ENCODE results near the gene SYTL1.

SYTL1 gene

GRCh38 chr1:27397110-27397509 is 55.3 kb downstream of the SYTL1 start:
- H3K9ac ChIP-seq (ENCODE audit: low read depth, low read length) = no peak overlapping the region
- no peaks in the 10 kb centered on the region for H3K9me3 ChIP-seq (replicated peaks; ENCODE audit: low read length)
- peaks cover 26% of the 10 kb centered on the region for H3K4me1 ChIP-seq (ENCODE audit: control insufficient read depth, insufficient read depth, low read length)
- no peak overlapping the region for H3K4me3 ChIP-seq (ENCODE audit: low read length)
- H3K36me3 ChIP-seq (ENCODE audit: insufficient read depth, low read length) = no peaks in the 10 kb centered on the region
- no peaks in the 10 kb centered on the region for H3K27me3 ChIP-seq (ENCODE audit: control insufficient read depth, insufficient read depth, low read length)
- H3K4me2 ChIP-seq (ENCODE audit: low read length) = no peak overlapping the region

- Histone ChIP-seq H3K27me3 (ENCODE audit: control insufficient read depth, insufficient read depth, low read length) (no peaks in the 10 kb centered on the region), H3K4me2 (ENCODE audit: low read length) (no peak overlapping the region), H3K4me1 (ENCODE audit: control insufficient read depth, insufficient read depth, low read length) (peaks cover 29% of the 10 kb centered on the region), H3K9me3 (replicated peaks; ENCODE audit: low read length) (no peaks in the 10 kb centered on the region), H3K4me3 (ENCODE audit: low read length) (no peak overlapping the region), H3K36me3 (ENCODE audit: insufficient read depth, low read length) (no peaks in the 10 kb centered on the region), H3K9ac (ENCODE audit: low read depth, low read length) (no peak overlapping the region)
Measured at GRCh38 chr1:27397749-27398148, 55.9 kb downstream of the SYTL1 start.

DNA sequence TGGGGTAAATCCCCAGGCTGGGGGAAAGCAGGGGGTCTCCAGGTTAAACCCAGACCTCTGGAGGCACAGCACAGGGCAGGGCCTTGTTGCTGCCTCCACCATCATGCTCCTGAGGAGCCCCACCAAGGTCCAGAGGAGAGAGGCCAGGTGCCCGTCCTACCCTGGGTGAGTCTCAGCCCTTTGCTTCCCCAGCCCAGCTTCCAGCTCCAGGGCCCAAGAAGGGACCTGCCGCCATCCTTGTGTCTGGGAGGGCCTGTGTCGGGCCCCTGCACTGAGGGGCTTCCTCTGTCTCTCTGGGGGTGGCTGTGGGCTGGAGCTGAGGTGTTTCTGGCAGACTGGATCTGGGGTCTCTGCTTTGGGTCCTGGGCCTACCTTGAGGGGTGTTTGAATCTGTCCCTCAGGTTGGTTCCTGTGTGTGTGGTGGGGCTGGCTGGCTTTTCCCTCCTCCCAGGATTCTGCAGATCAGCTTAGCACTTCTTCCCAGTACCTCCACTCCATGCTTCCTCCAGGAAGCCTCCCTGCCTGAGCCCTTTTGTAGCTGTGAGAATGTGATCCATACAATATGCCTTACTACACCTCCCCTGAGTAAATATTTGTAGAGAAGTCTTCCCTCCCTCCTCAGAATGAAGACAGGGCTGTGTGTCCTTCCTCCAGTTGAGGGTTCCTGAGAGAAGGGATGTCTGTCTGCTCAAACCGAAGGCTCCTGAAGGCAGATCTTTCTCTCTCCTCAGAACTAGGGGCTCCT is 56.8 kb downstream of the SYTL1 start:
- H3K4me3 ChIP-seq (ENCODE audit: low read length) = no peak overlapping the region
- no peaks in the 10 kb centered on the region for H3K36me3 ChIP-seq (ENCODE audit: insufficient read depth, low read length)
- H3K4me2 ChIP-seq (ENCODE audit: low read length) = no peak overlapping the region
- no peak overlapping the region for H3K9ac ChIP-seq (ENCODE audit: low read depth, low read length)
- H3K9me3 ChIP-seq (replicated peaks; ENCODE audit: low read length) = no peaks in the 10 kb centered on the region
- H3K27me3 ChIP-seq (ENCODE audit: control insufficient read depth, insufficient read depth, low read length) = no peaks in the 10 kb centered on the region
- peaks cover 29% of the 10 kb centered on the region for H3K4me1 ChIP-seq (ENCODE audit: control insufficient read depth, insufficient read depth, low read length)

- Histone ChIP-seq H3K4me3 (ENCODE audit: low read length) (no peak overlapping the region), H3K9me3 (replicated peaks; ENCODE audit: low read length) (no peaks in the 10 kb centered on the region), H3K27me3 (ENCODE audit: control insufficient read depth, insufficient read depth, low read length) (no peaks in the 10 kb centered on the region), H3K4me1 (ENCODE audit: control insufficient read depth, insufficient read depth, low read length) (peaks cover 36% of the 10 kb centered on the region), H3K9ac (ENCODE audit: low read depth, low read length) (no peak overlapping the region), H3K4me2 (ENCODE audit: low read length) (no peak overlapping the region), H3K36me3 (ENCODE audit: insufficient read depth, low read length) (peaks cover 3% of the 10 kb centered on the region)
Measured at GRCh38 chr1:27399251-27400025, 57.6 kb downstream of the SYTL1 start.

- Histone ChIP-seq H3K9me3 (replicated peaks; ENCODE audit: low read length) (no peaks in the 10 kb centered on the region), H3K4me1 (ENCODE audit: control insufficient read depth, insufficient read depth, low read length) (peaks cover 36% of the 10 kb centered on the region), H3K9ac (ENCODE audit: low read depth, low read length) (no peak overlapping the region), H3K27me3 (ENCODE audit: control insufficient read depth, insufficient read depth, low read length) (no peaks in the 10 kb centered on the region), H3K36me3 (ENCODE audit: insufficient read depth, low read length) (peaks cover 3% of the 10 kb centered on the region), H3K4me2 (ENCODE audit: low read length) (no peak overlapping the region), H3K4me3 (ENCODE audit: low read length) (no peak overlapping the region)
Measured at GRCh38 chr1:27400082-27400962, 58.5 kb downstream of the SYTL1 start.

- no peaks in the 10 kb centered on the region for H3K27me3 ChIP-seq (ENCODE audit: control insufficient read depth, insufficient read depth, low read length)
- H3K4me2 ChIP-seq (ENCODE audit: low read length) = no peak overlapping the region
- H3K9me3 ChIP-seq (replicated peaks; ENCODE audit: low read length) = no peaks in the 10 kb centered on the region
- peaks cover 3% of the 10 kb centered on the region for H3K36me3 ChIP-seq (ENCODE audit: insufficient read depth, low read length)
- H3K9ac ChIP-seq (ENCODE audit: low read depth, low read length) = no peak overlapping the region
- no peak overlapping the region for H3K4me3 ChIP-seq (ENCODE audit: low read length)
- peaks cover 39% of the 10 kb centered on the region for H3K4me1 ChIP-seq (ENCODE audit: control insufficient read depth, insufficient read depth, low read length)
Measured at GRCh38 chr1:27400963-27401341, 59.1 kb downstream of the SYTL1 start.

- peaks cover 9% of the 10 kb centered on the region for H3K36me3 ChIP-seq (ENCODE audit: insufficient read depth, low read length)
- H3K4me3 ChIP-seq (ENCODE audit: low read length) = no peak overlapping the region
- no peaks in the 10 kb centered on the region for H3K9me3 ChIP-seq (replicated peaks; ENCODE audit: low read length)
- peak overlapping the region; percentile 67 for H3K9ac ChIP-seq (ENCODE audit: low read depth, low read length)
- H3K4me2 ChIP-seq (ENCODE audit: low read length) = no peak overlapping the region
- peaks cover 48% of the 10 kb centered on the region for H3K4me1 ChIP-seq (ENCODE audit: control insufficient read depth, insufficient read depth, low read length)
- H3K27me3 ChIP-seq (ENCODE audit: control insufficient read depth, insufficient read depth, low read length) = no peaks in the 10 kb centered on the region
Measured at GRCh38 chr1:27402349-27402754, 60.5 kb downstream of the SYTL1 start.

DNA sequence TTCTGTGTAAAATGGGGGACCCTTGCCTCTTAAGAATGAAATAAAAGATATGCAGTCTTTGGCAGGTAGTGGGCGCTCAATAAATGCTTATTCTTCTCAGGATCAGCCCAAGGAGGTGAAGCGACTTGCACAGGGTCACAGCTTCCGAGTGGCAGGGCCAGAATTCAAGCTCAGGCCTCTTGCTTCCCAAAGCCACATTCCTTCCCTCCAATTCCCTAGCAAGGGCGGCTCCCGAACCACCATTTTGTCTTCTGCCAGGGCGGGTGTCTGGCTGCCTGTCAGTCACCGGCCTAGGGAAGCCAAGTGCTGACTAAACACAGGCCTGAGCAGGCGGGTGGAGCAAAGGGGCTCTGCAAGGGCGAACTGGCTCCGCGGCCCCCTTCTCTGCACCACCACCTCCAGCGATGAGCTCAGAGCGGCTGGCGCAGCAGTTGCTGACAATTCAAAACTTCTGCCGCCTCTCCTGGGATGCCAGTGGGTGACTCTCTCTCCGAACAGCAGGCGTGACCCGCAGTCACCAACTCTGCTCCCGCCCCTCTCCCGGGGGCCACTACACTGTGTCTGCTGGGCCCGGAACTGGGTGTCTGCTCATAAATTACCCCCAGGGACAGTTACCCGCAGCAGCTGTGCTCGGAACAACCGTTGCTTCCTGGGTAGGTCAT is 61.4 kb downstream of the SYTL1 start:
- no peaks in the 10 kb centered on the region for H3K27me3 ChIP-seq (ENCODE audit: control insufficient read depth, insufficient read depth, low read length)
- no peaks in the 10 kb centered on the region for H3K9me3 ChIP-seq (replicated peaks; ENCODE audit: low read length)
- H3K4me3 ChIP-seq (ENCODE audit: low read length) = peak overlapping the region; percentile 5
- H3K4me2 ChIP-seq (ENCODE audit: low read length) = peak overlapping the region; percentile 61
- H3K4me1 ChIP-seq (ENCODE audit: control insufficient read depth, insufficient read depth, low read length) = peaks cover 52% of the 10 kb centered on the region
- peak overlapping the region; percentile 67 for H3K9ac ChIP-seq (ENCODE audit: low read depth, low read length)
- peaks cover 18% of the 10 kb centered on the region for H3K36me3 ChIP-seq (ENCODE audit: insufficient read depth, low read length)

Small RNA genes lying within 50 kb of the gene (small RNA-seq; reads per million reads assigned to genes)
- 0.42 reads per million for gene RNU6-48P

Data from skeletal muscle satellite cell (primary cell).